NAMALWA (cell line): Measurements from ENCODE around the gene DNAJC3.
"Not testable (repeated sequence)": the region's sequence is repeated elsewhere in the genome, so short reads cannot be mapped to it uniquely, and the experiment has no call there.

Experiments
- DNase-seq: peaks from one replicate; pipeline ENCODE4 v3.0.0-alpha.2; 2015; ENCODE audit warnings: low spot score

Gene DNAJC3

GRCh38 chr13:95783747-95784146, 106.8 kb downstream of the DNAJC3 start:
- DNase-seq, result no peak

- no peak for DNase-seq
Measured at GRCh38 chr13:95784161-95784899, 107.4 kb downstream of the DNAJC3 start.

- no peak for DNase-seq
Measured at GRCh38 chr13:95784900-95785290, 108.0 kb downstream of the DNAJC3 start.

- no peak for DNase-seq
Measured at GRCh38 chr13:95787356-95788099, 110.6 kb downstream of the DNAJC3 start.

GRCh38 chr13:95788100-95788463, 111.1 kb downstream of the DNAJC3 start:
- DNase-seq, result no peak

- not testable (repeated sequence) for DNase-seq
Measured at GRCh38 chr13:95789315-95789714, 112.4 kb downstream of the DNAJC3 start.

- no peak for DNase-seq
Measured at GRCh38 chr13:95791084-95791722, 114.3 kb downstream of the DNAJC3 start.

- no peak for DNase-seq
Measured at GRCh38 chr13:95793018-95793555, 116.1 kb downstream of the DNAJC3 start.

- DNase-seq, result no peak
Measured at GRCh38 chr13:95793781-95794180, 116.8 kb downstream of the DNAJC3 start.

- no peak for DNase-seq
Measured at GRCh38 chr13:95797016-95797415, 120.1 kb downstream of the DNAJC3 start.

- no peak for DNase-seq
Measured at GRCh38 chr13:95800436-95800835, 123.5 kb downstream of the DNAJC3 start.

- DNase-seq, result no peak
Measured at GRCh38 chr13:95801825-95802224, 124.9 kb downstream of the DNAJC3 start.

GRCh38 chr13:95805921-95806320, 129.0 kb downstream of the DNAJC3 start:
- no peak for DNase-seq

- no peak for DNase-seq
Measured at GRCh38 chr13:95809429-95809828, 132.5 kb downstream of the DNAJC3 start.

GRCh38 chr13:95813139-95813538, 136.2 kb downstream of the DNAJC3 start:
- no peak for DNase-seq

- no peak for DNase-seq
Measured at GRCh38 chr13:95814495-95814894, 137.6 kb downstream of the DNAJC3 start.

- no peak for DNase-seq
Measured at GRCh38 chr13:95822303-95822702, 145.4 kb downstream of the DNAJC3 start.

- DNase-seq, result no peak
Measured at GRCh38 chr13:95833126-95833525, 156.2 kb downstream of the DNAJC3 start.

GRCh38 chr13:95833719-95834118, 156.8 kb downstream of the DNAJC3 start:
- DNase-seq, result peak; percentile 18

- DNase-seq, result peak; percentile 87
Measured at GRCh38 chr13:95834134-95834765, 157.3 kb downstream of the DNAJC3 start.

- no peak for DNase-seq
Measured at GRCh38 chr13:95841894-95842293, 165.0 kb downstream of the DNAJC3 start.

- DNase-seq, result no peak
Measured at GRCh38 chr13:95842898-95843297, 166.0 kb downstream of the DNAJC3 start.
